ENCODE results near the gene CD247.

GRCh38 chr1:167545349-167545748 is 27.0 kb upstream of the CD247 start:
- TF ChIP-seq CTCF (IDR thresholded peaks at IDR 0.05 in 2 of 3, conservative IDR thresholded peaks at IDR 0.05 in 1 of 3; ENCODE audit: insufficient read depth in 2 of 3, low read depth in 1 of 3, low read length in 3 of 3) (no peak), JUNB (CRISPR knock-in tag; conservative IDR thresholded peaks at IDR 0.05) (no peak), KAT7 (CRISPR knock-in tag; IDR thresholded peaks at IDR 0.05; ENCODE audit: borderline replicate concordance) (no peak), TRIM24 (IDR thresholded peaks at IDR 0.05) (no peak), ZZZ3 (IDR thresholded peaks at IDR 0.05) (no peak)
